Hepatocyte (in vitro differentiated cells): ENCODE results near the gene VWA5B1. TPM values are rescaled to one million over a fixed set of nuclear protein-coding genes. Genes with fewer than 3 reads are reported as not detected.

Source experiments
- DNase-seq: peaks from one replicate; pipeline ENCODE4 v3.0.0-alpha.2; 2016; ENCODE audit warnings: low spot score
- H2AFZ ChIP-seq: fragments of 200-600 bp; sonication (generic); 2 replicates; pipeline ENCODE4 v1.6.0; 2016; ENCODE audit warnings: antibody characterized with exemption, mild to moderate bottlenecking
- H3K27ac ChIP-seq: fragments of 200-600 bp; sonication (generic); 2 replicates; pipeline ENCODE4 v1.5.1; 2016; ENCODE audit warnings: mild to moderate bottlenecking
- H3K27me3 ChIP-seq: fragments of 200-600 bp; sonication (generic); 2 replicates; pipeline ENCODE4 v1.6.1; 2016
- H3K36me3 ChIP-seq: fragments of 200-600 bp; sonication (generic); replicated peaks from 2 replicates; pipeline ENCODE4 v1.5.1; 2016; ENCODE audit warnings: low read depth; ENCODE audit not compliant: insufficient read depth
- H3K4me1 ChIP-seq: fragments of 200-600 bp; sonication (generic); 2 replicates; pipeline ENCODE4 v1.5.1; 2016; ENCODE audit warnings: mild to moderate bottlenecking, moderate library complexity; ENCODE audit not compliant: insufficient read depth
- H3K4me2 ChIP-seq: fragments of 200-600 bp; sonication (generic); 2 replicates; pipeline ENCODE4 v1.6.0; 2016
- H3K4me3 ChIP-seq: fragments of 200-600 bp; sonication (generic); 2 replicates; pipeline ENCODE4 v1.5.1; 2016; ENCODE audit warnings: mild to moderate bottlenecking
- H3K79me2 ChIP-seq: fragments of 200-600 bp; sonication (generic); 2 replicates; pipeline ENCODE4 v1.6.0; 2017; ENCODE audit warnings: mild to moderate bottlenecking
- H3K9me2 ChIP-seq: fragments of 200-600 bp; sonication (generic); replicated peaks from 2 replicates; pipeline ENCODE4 v1.6.0; 2017; ENCODE audit warnings: mild to moderate bottlenecking; ENCODE audit not compliant: insufficient read depth
- H3K9me3 ChIP-seq: fragments of 200-600 bp; sonication (generic); 2 replicates; pipeline ENCODE4 v1.5.1; 2016; ENCODE audit warnings: low read depth, mild to moderate bottlenecking
- H4K20me1 ChIP-seq: fragments of 200-600 bp; sonication (generic); 2 replicates; pipeline ENCODE4 v1.6.0; 2016; ENCODE audit warnings: mild to moderate bottlenecking; ENCODE audit not compliant: insufficient read depth, poor library complexity, severe bottlenecking
- CTCF ChIP-seq: fragments of 200-600 bp; sonication (generic); IDR thresholded peaks from 2 replicates; pipeline ENCODE4 v1.5.1; 2016; ENCODE audit warnings: antibody characterized with exemption, mild to moderate bottlenecking; ENCODE audit not compliant: poor library complexity
- EZH2 ChIP-seq: fragments of 200-600 bp; sonication (generic); IDR thresholded peaks from 2 replicates; pipeline ENCODE4 v1.6.1; 2016; ENCODE audit warnings: antibody characterized with exemption, mild to moderate bottlenecking, borderline replicate concordance
- EZH2phosphoT487 ChIP-seq: fragments of 200-600 bp; sonication (generic); IDR thresholded peaks from one replicate; pipeline ENCODE4 v1.6.1; 2018; ENCODE audit warnings: antibody characterized with exemption, mild to moderate bottlenecking, low read depth, moderate library complexity; ENCODE audit not compliant: unreplicated experiment, severe bottlenecking
- WGBS: methylation state at CpG from one replicate; pipeline ENCODE4 v1.1.6; 2016; ENCODE audit warnings: low lambda C conversion rate; ENCODE audit errors: missing lambda C conversion rate; 5-methylcytosine and 5-hydroxymethylcytosine counted together
- polyA plus RNA-seq: library from polyadenylated mRNA; unstranded; fragments of >200 nt; fragmentation: Nextera tagmentation; extraction: Ambion mirVana; gene quantifications from 2 replicates; pipeline ENCODE4 v1.2.1, GENCODE V29; 2016
- total RNA-seq: library from RNA; depleted of rRNA; stranded (reverse); fragments of >200 nt; gene quantifications from 2 replicates; pipeline ENCODE4 v1.2.3, GENCODE V29; 2014

The VWA5B1 gene
- total and polyA plus RNA-seq, 2 experiments from 2014 or later, result 0.33 to 0.35 TPM

- Histone ChIP-seq H3K4me3 (no peak overlapping the region), H3K4me1 (no peaks in the 10 kb centered on the region), H3K79me2 (no peaks in the 10 kb centered on the region), H2AFZ (no peak overlapping the region), H3K4me2 (no peak overlapping the region), H4K20me1 (no peaks in the 10 kb centered on the region), H3K9me3 (no peaks in the 10 kb centered on the region), H3K27me3 (peaks cover 39% of the 10 kb centered on the region), H3K36me3 (no peaks in the 10 kb centered on the region), H3K9me2 (no peaks in the 10 kb centered on the region), H3K27ac (no peak overlapping the region)
- WGBS, result 91% methylated on average over 8 of the region's 8 CpGs
- DNase-seq, result no peak
- TF ChIP-seq EZH2phosphoT487 (no peak), EZH2 (no peak), CTCF (no peak)
Observed at GRCh38 chr1:20382711-20383110, 92.0 kb downstream of the VWA5B1 start.

- peaks cover 48% of the 10 kb centered on the region for H3K27me3 ChIP-seq
Observed at GRCh38 chr1:20383631-20384030, 93.0 kb downstream of the VWA5B1 start.

GRCh38 chr1:20385630-20386029 lies 95.0 kb downstream of the VWA5B1 start:
- no peak for DNase-seq
- no peaks in the 10 kb centered on the region for H3K79me2 ChIP-seq
- H2AFZ ChIP-seq, result no peak overlapping the region
- no peaks in the 10 kb centered on the region for H3K9me3 ChIP-seq
- no peak overlapping the region for H3K4me3 ChIP-seq
- H3K4me2 ChIP-seq, result no peak overlapping the region
- no peaks in the 10 kb centered on the region for H4K20me1 ChIP-seq
- no peaks in the 10 kb centered on the region for H3K36me3 ChIP-seq
- TF ChIP-seq EZH2 (no peak), EZH2phosphoT487 (no peak)
- peaks cover 57% of the 10 kb centered on the region for H3K27me3 ChIP-seq
- WGBS, result 49% methylated on average over 6 of the region's 6 CpGs
- H3K4me1 ChIP-seq, result no peaks in the 10 kb centered on the region
- H3K27ac ChIP-seq, result no peak overlapping the region
- H3K9me2 ChIP-seq, result no peaks in the 10 kb centered on the region

More at GRCh38 chr1:20383631-20384030, 93.0 kb downstream of the VWA5B1 start:
- Histone ChIP-seq H4K20me1 (no peaks in the 10 kb centered on the region), H3K4me3 (no peak overlapping the region), H3K4me2 (no peak overlapping the region), H3K27ac (no peak overlapping the region), H3K9me3 (no peaks in the 10 kb centered on the region), H3K79me2 (no peaks in the 10 kb centered on the region), H3K9me2 (no peaks in the 10 kb centered on the region), H3K36me3 (no peaks in the 10 kb centered on the region), H2AFZ (no peak overlapping the region), H3K4me1 (no peaks in the 10 kb centered on the region)
- WGBS, result 55% methylated on average over 3 of the region's 3 CpGs
- no peak for TF ChIP-seq EZH2
- TF ChIP-seq CTCF, result no peak
- TF ChIP-seq EZH2phosphoT487, result no peak
- DNase-seq, result no peak

- Histone ChIP-seq H3K79me2 (no peaks in the 10 kb centered on the region), H3K4me2 (no peak overlapping the region), H3K4me3 (no peak overlapping the region), H3K9me2 (no peaks in the 10 kb centered on the region), H3K36me3 (no peaks in the 10 kb centered on the region), H3K27ac (no peak overlapping the region), H4K20me1 (no peaks in the 10 kb centered on the region), H3K4me1 (no peaks in the 10 kb centered on the region), H2AFZ (no peak overlapping the region), H3K9me3 (no peaks in the 10 kb centered on the region), H3K27me3 (peaks cover 63% of the 10 kb centered on the region)
- no peak for DNase-seq
- 61% methylated on average over 8 of the region's 9 CpGs for WGBS
- TF ChIP-seq EZH2phosphoT487 (no peak), EZH2 (no peak), CTCF (no peak)
Observed at GRCh38 chr1:20386323-20387081, 95.8 kb downstream of the VWA5B1 start.
